ENCODE data around the gene RGS11.

DNA sequence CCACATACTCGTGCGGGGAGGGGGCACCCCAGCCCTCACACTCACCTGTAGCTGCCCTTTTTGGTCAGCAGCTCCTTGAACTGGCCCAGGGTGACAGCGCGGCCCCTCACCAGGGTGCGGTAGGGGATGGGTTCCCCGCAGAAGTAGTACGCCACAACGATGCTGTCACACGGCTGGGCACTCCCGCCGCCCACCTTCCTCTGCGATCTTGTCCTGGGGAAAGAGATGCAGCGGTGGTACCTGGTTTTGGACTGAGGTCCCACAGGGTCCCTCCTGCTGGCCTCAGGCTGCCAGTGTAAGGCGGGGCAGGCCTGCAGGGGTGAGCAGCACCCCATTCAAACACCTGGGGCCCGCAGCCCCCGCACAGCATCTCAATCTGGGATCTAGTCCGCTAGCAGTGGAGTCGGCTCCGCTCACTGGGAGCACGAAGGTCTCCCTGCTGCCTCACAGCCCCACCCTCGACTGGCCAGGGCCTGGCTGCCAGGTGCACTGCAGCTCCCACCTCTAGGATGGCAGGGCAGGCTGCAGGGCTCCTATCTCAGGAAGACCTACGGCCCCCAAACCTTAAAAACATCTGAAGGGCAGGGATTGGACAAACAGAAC, 13.8 kb upstream of the RGS11 start:
- TF ChIP-seq, protein P1, sequence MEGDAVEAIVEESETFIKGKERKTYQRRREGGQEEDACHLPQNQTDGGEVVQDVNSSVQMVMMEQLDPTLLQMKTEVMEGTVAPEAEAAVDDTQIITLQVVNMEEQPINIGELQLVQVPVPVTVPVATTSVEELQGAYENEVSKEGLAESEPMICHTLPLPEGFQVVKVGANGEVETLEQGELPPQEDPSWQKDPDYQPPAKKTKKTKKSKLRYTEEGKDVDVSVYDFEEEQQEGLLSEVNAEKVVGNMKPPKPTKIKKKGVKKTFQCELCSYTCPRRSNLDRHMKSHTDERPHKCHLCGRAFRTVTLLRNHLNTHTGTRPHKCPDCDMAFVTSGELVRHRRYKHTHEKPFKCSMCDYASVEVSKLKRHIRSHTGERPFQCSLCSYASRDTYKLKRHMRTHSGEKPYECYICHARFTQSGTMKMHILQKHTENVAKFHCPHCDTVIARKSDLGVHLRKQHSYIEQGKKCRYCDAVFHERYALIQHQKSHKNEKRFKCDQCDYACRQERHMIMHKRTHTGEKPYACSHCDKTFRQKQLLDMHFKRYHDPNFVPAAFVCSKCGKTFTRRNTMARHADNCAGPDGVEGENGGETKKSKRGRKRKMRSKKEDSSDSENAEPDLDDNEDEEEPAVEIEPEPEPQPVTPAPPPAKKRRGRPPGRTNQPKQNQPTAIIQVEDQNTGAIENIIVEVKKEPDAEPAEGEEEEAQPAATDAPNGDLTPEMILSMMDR (conservative IDR thresholded peaks at IDR 0.05; ENCODE audit: low read depth, low read length) = no peak
- no peak for TF ChIP-seq EZH2 (IDR thresholded peaks at IDR 0.05; ENCODE audit: borderline replicate concordance, low read depth, low read length, poor library complexity, severe bottlenecking)
